Cerebellar cortex (tissue), 1 donor: ENCODE measurements around the gene SOWAHA.

Source experiments
- DNase-seq: peaks from one replicate; pipeline ENCODE4 v3.0.0-alpha.2; 2015; ENCODE audit warnings: low spot score

The SOWAHA gene

GRCh38 chr5:132825834-132826391 lies 12.8 kb downstream of the SOWAHA start:
- no peak for DNase-seq

DNA sequence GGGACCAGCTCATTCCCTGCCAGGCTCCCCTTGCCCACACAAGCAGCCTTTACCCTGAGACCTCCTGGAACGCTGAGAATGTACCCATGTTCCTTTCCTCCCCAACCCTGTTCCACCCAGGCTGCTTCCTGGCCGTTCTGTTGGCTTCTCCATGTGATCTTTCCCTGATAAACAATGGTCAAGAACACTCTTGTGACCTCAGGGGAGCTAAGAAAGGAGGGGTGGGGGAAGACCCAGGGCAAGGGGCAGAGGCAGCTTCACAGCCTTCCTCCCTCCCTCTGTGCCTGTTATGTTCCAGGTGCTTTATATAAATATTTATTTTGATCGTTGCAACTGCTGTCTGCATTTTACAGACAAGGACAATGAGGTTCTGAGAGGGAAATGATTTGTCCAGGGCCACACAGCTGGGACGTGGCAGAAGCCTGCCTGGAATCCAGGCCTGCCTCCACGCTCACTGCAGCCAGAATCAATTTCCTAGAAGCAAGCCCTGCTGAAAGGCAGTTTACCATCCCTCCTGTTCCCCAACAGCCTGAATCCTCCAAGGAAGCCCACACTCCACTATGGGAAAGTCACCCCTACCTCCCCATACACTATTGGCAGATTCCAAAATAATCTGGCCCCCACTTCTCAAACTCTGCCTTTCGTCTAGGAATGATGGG lies 13.5 kb downstream of the SOWAHA start:
- no peak for DNase-seq

DNA sequence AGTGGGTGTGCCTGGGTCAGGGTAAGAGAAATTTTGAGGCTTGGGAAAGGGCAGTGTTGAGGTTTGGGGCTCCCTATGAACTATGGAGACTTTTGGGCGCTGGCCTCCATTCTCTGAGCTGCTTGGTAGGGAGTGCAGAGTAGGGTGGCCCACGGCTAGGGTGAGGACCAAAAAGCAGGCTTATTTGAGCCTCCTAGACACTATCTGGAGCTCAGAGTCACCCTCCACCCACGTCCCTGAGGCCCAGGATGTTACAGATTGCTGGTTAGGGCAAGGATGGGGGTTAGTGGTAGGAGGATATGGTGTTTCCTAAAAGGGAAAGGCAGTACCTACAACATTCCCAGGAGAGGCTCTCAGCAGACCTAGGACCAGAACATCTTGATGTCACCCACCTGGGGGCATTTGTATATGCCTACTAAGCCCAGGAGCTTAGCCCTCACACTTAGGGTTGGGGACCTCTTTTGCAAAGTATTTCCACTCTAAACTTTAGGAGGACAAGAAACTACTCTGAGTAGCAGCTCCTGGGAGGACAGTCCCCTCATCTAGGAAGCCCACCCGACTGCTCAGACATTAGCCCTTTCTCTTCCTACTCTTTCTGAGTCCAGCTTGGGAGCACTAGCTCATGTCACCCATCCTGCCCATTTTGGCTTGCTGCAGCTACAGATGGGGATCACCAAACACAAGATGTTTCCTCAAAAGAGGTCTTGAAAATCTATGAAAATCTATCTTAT lies 15.0 kb downstream of the SOWAHA start:
- DNase-seq, result no peak

- peak; percentile 33 for DNase-seq
Measured at GRCh38 chr5:132828846-132829494, 15.9 kb downstream of the SOWAHA start.

DNA sequence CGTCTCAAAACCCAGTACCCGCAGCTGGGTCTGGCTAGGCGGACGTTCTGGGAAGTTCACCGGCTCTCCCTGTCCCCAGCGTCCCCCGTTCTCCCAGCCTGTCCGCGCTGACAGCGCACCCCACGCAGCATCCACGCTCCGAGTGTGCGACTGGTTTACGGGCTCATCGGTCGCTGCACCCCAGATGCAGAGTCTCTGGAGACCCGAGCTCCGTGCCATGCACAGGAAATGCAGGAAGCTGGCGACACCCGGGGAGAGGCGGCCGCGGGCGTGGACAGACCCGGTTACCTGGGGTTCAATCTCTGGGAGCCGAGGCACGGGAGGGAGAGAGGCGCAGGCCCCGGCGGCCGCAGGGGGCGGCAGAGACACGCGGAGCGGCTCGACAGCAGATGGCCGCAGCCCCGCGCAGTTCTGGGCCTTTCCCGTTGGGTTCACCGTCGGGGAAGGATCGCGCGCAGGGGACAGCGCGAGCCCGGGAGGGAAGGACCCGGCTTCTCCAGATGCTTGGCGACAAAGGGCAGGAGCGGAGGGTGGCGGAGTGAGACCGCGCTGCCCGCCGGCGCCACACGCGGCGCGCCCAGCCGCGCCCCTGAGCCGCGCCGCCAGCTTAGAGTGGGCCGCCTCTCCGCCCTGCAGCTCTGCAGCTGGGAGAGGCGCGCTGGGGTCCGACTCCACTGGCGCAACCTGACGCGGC lies 16.8 kb downstream of the SOWAHA start:
- peak; percentile 63 for DNase-seq

- peak; percentile 50 for DNase-seq
Measured at GRCh38 chr5:132830436-132831094, 17.5 kb downstream of the SOWAHA start, which contains the start of gene SHROOM1. Gene SHROOM1, minus strand, starts transcription at chr5:132830647. Its CDS starts 4,507 bp downstream, at chr5:132826140.

DNA sequence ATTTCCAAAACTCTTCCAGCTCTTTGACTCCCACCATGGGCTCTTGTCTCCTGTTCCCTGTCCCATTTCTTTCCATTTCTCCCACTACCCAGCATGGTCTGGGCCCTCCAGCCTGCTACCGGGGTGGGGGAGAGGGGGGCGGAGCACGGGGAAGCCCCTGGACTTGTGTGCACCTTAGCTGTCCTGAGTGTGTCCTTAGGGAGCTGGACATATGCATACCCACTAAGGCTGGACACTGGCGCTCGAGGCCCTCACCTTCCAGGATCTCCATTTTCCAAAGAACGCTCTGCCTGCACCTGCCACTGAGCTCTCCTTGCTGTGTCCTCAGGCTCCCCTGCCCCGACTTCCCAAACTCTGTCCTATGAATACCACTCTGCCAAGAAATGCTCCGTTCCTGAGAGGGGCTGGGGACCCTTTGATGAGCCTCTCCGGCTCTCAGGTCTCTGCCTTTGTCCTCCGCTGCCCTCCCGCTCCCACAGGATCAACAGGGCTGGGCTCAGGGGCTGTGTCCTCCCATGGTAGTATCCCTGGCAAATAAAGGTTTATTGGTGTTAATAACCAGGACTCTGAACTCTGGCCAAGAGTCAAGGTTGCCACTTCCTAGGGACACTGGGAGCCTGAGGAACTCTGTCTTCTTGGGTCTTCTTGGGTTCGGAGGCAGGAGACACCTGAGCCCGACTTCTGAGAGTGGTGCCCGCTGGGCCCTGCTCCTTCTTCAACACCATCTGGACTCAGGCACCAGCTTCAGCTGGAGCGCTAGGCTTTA lies 18.2 kb downstream of the SOWAHA start:
- DNase-seq, result no peak

GRCh38 chr5:132832612-132833011 lies 19.5 kb downstream of the SOWAHA start:
- DNase-seq, result no peak

- no peak for DNase-seq
Measured at GRCh38 chr5:132834057-132834456, 21.0 kb downstream of the SOWAHA start.

GRCh38 chr5:132836852-132837251 lies 23.8 kb downstream of the SOWAHA start:
- no peak for DNase-seq

DNA sequence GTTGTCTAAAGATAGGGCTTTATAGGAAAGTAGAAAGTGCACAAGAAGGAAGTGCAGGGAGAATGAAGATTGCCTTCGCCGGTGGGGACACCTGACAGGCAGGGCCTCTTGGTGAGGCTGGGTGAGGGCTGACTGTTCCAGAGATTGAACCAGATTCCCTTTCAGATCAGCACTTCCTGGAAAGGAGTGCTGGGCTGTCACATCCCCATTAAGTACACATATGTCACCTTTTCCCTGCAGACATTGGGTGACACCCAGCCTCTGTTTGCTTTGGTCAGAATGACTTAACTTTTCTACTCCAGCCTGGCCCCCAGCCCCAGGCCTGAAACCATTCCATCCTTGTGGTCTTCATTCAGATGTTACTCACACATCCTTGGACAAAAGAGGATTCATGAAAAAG lies 24.8 kb downstream of the SOWAHA start:
- peak; percentile 29 for DNase-seq

DNA sequence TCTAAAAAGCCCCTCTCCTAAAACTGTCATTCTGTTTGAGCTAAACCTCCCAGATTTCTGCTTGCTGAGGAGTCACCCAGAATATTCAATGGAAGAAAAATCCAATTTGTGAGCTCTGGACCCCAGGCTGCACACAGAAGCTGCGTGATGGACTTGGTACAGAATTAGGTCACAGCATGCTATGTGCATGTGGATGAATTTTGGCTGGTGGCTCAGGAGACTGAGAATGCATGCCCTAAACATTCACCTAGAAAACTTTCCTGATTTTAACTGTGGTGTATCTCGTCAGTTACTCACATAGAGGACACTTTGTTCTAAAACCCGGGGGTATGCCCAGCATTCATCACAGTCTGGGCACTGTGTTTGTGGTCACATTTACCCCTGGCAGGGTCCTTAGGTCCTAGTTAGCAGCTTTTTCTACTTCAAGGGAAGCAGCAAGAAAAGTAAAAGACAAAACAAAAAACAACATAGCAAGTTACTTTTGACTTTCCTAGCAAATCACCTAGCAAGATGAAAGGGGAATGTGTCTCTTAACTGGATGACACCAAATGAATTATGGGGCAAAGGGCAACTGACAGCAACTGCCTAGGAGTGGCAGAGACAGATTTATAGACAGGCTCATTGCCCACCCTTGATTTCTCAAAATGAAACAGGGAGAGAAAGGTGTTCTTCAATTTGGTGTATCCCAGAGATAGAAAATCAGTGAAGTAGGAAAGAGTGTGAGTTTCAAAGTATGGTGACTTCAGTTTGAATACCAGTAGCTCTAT lies 25.6 kb downstream of the SOWAHA start:
- DNase-seq, result peak; percentile 64

DNA sequence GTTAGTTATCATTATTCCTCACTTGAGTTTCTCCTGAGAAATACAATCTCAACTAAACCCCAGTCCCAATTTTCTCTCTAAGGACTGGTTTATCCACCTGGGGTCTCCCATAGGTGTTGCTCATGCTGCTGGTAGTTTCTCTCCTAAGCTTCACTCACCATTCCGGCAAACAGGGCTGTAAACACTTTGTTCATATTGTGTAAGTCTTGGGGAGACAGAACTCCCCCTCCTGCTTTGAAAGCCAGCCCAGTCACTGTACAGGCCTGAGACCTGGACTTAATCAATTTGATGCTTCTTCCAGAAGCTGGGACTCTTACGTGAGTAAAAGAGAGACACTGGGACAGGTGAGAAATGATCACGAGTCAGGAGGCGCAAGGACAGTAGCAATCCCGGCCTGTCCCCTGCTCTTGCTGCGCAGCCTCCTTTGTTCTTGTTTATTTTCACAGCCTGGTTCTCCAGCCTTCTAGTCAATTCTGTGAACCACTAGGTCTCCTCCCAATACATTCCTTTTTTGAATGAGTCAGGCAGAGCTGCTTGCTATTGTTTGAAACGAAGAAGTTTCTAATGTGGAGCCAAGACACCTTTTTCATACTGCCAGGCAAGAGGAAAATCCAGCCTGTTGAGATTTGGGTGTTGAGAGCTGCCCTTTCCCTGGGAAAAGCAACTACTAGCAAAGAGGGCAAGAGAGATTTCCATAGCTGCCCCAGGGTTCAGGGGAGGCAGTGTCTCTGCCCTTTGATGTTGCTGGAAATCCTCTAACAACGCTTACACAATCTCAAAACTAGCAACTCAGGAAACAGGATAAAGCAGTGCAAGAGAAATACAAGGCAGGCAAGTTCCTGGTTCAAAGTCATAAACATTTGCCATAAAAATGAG lies 26.6 kb downstream of the SOWAHA start:
- no peak for DNase-seq

- no peak for DNase-seq
Measured at GRCh38 chr5:132840313-132840712, 27.2 kb downstream of the SOWAHA start.

DNA sequence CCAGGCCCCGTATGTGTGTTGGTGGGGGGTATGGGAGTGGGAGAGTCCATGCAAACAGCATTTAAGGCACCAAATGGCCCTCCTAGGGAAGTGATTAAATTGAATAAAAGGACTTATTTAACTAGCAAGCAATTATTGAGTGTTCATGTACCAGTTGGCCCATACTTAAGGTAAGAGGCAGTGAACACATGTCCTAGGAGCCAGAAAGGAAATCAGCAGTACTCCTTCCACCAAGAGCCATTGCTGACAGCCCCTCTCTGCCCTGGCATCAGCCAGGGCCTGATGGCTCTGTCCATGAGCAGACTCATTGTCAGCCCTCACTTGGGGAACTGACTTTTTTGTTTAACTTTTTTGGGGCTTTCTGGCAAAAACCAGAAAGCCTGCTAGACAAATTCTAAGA lies 27.8 kb downstream of the SOWAHA start:
- DNase-seq, result no peak

DNA sequence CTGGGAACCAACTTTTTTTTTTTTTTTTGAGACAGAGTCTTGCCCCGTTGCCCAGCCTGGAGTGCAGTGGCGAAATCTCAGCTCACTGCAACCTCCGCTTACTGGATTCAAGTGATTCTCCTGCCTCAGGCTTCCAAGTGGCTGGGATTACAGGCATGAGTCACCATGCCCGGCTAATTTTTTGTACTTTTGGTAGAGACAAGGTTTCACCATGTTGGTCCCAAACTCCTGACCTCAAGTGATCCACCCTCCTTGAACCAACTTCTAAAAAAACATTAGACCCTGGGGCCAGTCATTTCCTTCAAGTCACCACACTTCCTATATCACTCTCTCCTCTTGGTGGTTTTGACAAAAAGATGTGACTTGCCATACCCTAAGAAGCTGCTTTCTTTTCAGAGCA lies 28.2 kb downstream of the SOWAHA start:
- no peak for DNase-seq

DNA sequence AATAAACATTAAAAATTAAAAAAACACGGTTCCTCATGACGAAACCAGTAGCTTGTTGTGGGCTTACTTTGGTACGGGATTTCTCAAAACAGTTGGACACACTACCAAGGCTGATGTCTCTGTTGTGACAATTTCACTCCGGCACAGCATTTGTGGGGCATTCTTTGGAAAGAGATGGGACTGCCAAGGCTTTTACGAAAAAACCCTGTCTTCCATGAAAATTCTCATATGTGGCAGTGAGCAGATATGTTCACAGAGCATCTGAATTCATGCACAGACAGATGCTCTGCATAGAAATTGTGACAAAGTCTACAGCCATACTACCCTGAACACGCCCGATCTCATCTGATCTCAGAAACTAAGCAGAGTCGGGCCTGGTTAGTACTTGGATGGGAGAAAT lies 35.2 kb downstream of the SOWAHA start:
- DNase-seq, result no peak

- no peak for DNase-seq
Measured at GRCh38 chr5:132849347-132849746, 36.2 kb downstream of the SOWAHA start.

- no peak for DNase-seq
Measured at GRCh38 chr5:132850066-132850465, 37.0 kb downstream of the SOWAHA start.
